SK-N-SH treated with all-trans-retinoic acid at 6 μM for 48 hours (cell line): ENCODE results near the gene S100A4.

Source experiments
- ATAC-seq: fragments of 200-7000 bp; cut with Tn5 transposase; 3 replicates; pipeline ENCODE4 v1.9.1; 2020; ENCODE audit warnings: mild to moderate bottlenecking, moderate library complexity
- ARNTL ChIP-seq: fragments of 450-650 bp; formaldehyde crosslinking; IDR thresholded peaks from 2 replicates; pipeline ENCODE4 v1.5.0; 2020; ENCODE audit warnings: low read depth, mild to moderate bottlenecking, moderate library complexity, borderline replicate concordance
- BACH2 ChIP-seq: fragments of 250-450 bp; sonication (Bioruptor Pico); IDR thresholded peaks from 2 replicates; pipeline ENCODE4 v1.9.0; 2021; ENCODE audit warnings: mild to moderate bottlenecking, borderline replicate concordance
- ESRRG ChIP-seq: fragments of 250-450 bp; sonication (Bioruptor Pico); IDR thresholded peaks from 2 replicates; pipeline ENCODE4 v1.6.1; 2021; ENCODE audit warnings: mild to moderate bottlenecking
- GLIS3 ChIP-seq: fragments of 250-450 bp; sonication (Bioruptor Pico); IDR thresholded peaks from 2 replicates; pipeline ENCODE4 v1.5.0; 2020; ENCODE audit warnings: mild to moderate bottlenecking, moderate library complexity
- OSR1 ChIP-seq: fragments of 250-450 bp; sonication (Bioruptor Pico); IDR thresholded peaks from 2 replicates; pipeline ENCODE4 v1.8.0; 2022; ENCODE audit warnings: moderate library complexity, mild to moderate bottlenecking, inconsistent platforms
- PPARA ChIP-seq: fragments of 250-450 bp; sonication (Bioruptor Pico); IDR thresholded peaks from 2 replicates; pipeline ENCODE4 v1.5.0; 2020; ENCODE audit warnings: mild to moderate bottlenecking, borderline replicate concordance
- RARB ChIP-seq: fragments of 250-450 bp; sonication (Bioruptor Pico); IDR thresholded peaks from 2 replicates; pipeline ENCODE4 v1.8.0; 2021; ENCODE audit warnings: mild to moderate bottlenecking, moderate library complexity
- SNAI2 ChIP-seq: fragments of 250-450 bp; sonication (Bioruptor Pico); IDR thresholded peaks from 2 replicates; pipeline ENCODE4 v1.5.0; 2020; ENCODE audit warnings: mild to moderate bottlenecking, moderate library complexity
- TCF4 ChIP-seq: fragments of 250-450 bp; sonication (Bioruptor Pico); IDR thresholded peaks from 2 replicates; pipeline ENCODE4 v1.8.0; 2021; ENCODE audit warnings: mild to moderate bottlenecking, moderate library complexity, borderline replicate concordance
- ZC3H10 ChIP-seq: fragments of 250-450 bp; sonication (Bioruptor Pico); IDR thresholded peaks from 2 replicates; pipeline ENCODE4 v1.5.1; 2021; ENCODE audit warnings: mild to moderate bottlenecking, moderate library complexity
- ZFP3 ChIP-seq: fragments of 250-450 bp; sonication (Bioruptor Pico); IDR thresholded peaks from 2 replicates; pipeline ENCODE4 v1.5.0; 2020; ENCODE audit warnings: mild to moderate bottlenecking, moderate library complexity
- ZFP30 ChIP-seq: fragments of 450-650 bp; formaldehyde crosslinking; IDR thresholded peaks from 2 replicates; pipeline ENCODE4 v1.5.0; 2022; ENCODE audit warnings: mild to moderate bottlenecking, moderate library complexity
- ZNF565 ChIP-seq: fragments of 450-650 bp; formaldehyde crosslinking; conservative IDR thresholded peaks from 2 replicates; pipeline ENCODE4 v1.5.0; 2020; ENCODE audit warnings: low read depth, mild to moderate bottlenecking, moderate library complexity
- ZNF70 ChIP-seq: fragments of 450-650 bp; formaldehyde crosslinking; IDR thresholded peaks from 2 replicates; pipeline ENCODE4 v1.5.0; 2020; ENCODE audit warnings: mild to moderate bottlenecking, moderate library complexity
- ZNF8 ChIP-seq: fragments of 450-650 bp; formaldehyde crosslinking; IDR thresholded peaks from 2 replicates; pipeline ENCODE4 v1.5.0; 2020; ENCODE audit warnings: mild to moderate bottlenecking, moderate library complexity
- TF ChIP-seq, protein P1 (sequence below): fragments of 250-450 bp; sonication (Bioruptor Pico); IDR thresholded peaks from 2 replicates; pipeline ENCODE4 v1.5.1; 2021; ENCODE audit warnings: mild to moderate bottlenecking, moderate library complexity
- TF ChIP-seq, protein P2 (sequence below): fragments of 250-450 bp; sonication (Bioruptor Pico); IDR thresholded peaks from 2 replicates; pipeline ENCODE4 v1.8.0; 2021; ENCODE audit warnings: low read depth, mild to moderate bottlenecking, moderate library complexity, borderline replicate concordance
- TF ChIP-seq, protein P3 (sequence below): fragments of 250-450 bp; sonication (Bioruptor Pico); IDR thresholded peaks from 2 replicates; pipeline ENCODE4 v1.8.0; 2020; ENCODE audit warnings: mild to moderate bottlenecking, moderate library complexity, borderline replicate concordance
- TF ChIP-seq, protein P4 (sequence below): fragments of 250-450 bp; sonication (Bioruptor Pico); IDR thresholded peaks from 2 replicates; pipeline ENCODE4 v1.5.1; 2020; ENCODE audit warnings: low read depth, mild to moderate bottlenecking, moderate library complexity
- TF ChIP-seq, protein P5 (sequence below): fragments of 250-450 bp; sonication (Bioruptor Pico); IDR thresholded peaks from 2 replicates; pipeline ENCODE4 v1.5.0; 2020; ENCODE audit warnings: mild to moderate bottlenecking, moderate library complexity

The S100A4 gene

DNA sequence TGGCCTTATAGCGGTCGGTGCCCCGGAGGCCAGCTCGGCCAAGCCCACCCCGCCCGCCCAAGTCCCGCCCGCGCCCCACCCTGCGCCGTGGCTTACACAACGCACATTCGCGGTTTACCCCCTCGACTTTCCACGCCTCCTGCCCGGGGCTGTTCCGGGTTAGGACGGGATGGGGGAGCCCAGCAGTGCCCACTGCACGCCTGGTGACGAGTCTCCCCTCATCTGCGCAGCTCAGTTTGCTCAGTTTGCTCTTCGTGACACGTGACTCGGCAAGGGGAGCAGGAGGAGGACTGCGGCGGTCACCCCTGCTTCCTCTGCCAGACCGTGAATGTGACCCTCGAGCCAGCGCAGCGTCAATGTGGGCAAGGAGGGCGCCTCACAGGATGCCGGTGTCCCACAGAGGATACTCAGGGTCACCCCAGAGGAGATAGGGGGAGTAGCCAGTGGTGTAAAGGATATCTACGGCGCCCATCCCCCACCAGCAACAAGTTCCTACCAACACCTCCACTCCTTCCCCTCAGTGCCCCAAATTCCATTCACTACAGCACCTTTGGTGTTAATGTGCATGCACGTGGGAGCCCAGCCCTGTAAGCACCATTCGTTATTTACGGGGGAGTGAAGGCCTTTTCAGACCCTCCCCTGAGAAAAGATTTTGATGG is 9.5 kb downstream of the S100A4 start (continued):
- TF ChIP-seq SNAI2 (CRISPR knock-in tag) (no peak), ZNF70 (CRISPR knock-in tag) (no peak), OSR1 (CRISPR knock-in tag) (no peak), ESRRG (no peak), BACH2 (CRISPR knock-in tag) (no peak)

DNA sequence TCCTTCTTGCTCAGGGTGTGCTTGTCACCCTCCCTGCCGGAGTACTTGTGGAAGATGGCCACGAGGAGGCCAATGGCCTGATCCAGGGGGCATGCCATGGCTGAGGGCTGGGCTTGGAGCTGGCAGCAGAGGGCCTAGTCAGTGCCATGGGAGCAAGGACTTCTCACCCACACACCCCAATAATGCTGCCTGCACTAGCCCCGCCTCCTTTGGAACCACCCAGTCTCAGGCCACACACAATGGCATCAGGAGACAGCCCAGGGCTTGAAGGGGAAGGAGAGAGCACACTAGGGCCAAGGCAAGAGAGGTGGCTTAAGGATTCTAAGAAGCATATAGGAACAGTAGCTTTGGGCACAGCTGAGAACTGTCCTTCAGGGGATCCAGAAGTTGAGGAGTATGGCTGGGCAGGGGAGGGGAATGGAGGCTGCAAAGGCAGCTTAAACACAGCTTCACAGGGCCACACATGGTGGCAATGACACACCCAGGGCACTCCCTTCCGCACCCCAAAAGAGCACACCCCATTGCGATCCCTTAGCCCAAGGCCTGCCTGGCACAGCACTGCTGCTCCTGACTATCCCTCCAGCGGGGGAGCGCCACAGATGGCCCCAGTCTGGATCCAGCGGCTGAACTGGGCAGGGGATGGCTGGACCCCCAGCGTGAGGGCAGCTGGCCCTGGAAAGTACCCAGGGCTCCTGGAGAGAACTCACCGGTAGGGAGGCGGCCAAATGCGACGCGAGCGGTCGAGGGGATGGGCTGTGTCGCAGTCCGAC is 10.2 kb downstream of the S100A4 start, which contains the start of gene S100A6:
Gene S100A6 (minus strand): TSS at position 750 of the 770 bp plus-strand sequence. CDS start 652 bp downstream, at position 98.
- peak; percentile 52 for ATAC-seq
- TF ChIP-seq SNAI2 (CRISPR knock-in tag), result no peak
- no peak for TF ChIP-seq ZFP30 (CRISPR knock-in tag)
- TF ChIP-seq RARB (CRISPR knock-in tag), result no peak
- TF ChIP-seq ZC3H10 (CRISPR knock-in tag), result no peak
- TF ChIP-seq, protein P1, sequence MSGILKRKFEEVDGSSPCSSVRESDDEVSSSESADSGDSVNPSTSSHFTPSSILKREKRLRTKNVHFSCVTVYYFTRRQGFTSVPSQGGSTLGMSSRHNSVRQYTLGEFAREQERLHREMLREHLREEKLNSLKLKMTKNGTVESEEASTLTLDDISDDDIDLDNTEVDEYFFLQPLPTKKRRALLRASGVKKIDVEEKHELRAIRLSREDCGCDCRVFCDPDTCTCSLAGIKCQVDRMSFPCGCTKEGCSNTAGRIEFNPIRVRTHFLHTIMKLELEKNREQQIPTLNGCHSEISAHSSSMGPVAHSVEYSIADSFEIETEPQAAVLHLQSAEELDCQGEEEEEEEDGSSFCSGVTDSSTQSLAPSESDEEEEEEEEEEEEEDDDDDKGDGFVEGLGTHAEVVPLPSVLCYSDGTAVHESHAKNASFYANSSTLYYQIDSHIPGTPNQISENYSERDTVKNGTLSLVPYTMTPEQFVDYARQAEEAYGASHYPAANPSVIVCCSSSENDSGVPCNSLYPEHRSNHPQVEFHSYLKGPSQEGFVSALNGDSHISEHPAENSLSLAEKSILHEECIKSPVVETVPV (CRISPR knock-in tag), result no peak

DNA sequence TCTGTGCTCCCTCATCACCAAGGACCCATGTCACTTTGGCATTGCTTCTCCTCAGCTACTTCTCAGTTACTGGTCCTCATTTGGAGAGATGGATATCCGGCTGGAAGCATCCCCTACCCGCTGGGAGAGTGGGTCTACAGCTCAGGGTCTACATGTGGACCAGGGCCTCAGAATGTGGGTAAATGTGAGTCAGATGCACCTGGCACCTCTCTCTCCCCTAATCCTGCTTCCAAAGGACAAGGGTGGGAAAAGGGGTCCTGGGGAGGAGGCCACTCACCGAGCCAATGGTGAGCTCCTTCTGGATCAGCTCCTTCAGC is 10.7 kb downstream of the S100A4 start:
- no peak for ATAC-seq
- no peak for TF ChIP-seq ZNF565 (CRISPR knock-in tag)
- TF ChIP-seq, protein P2, sequence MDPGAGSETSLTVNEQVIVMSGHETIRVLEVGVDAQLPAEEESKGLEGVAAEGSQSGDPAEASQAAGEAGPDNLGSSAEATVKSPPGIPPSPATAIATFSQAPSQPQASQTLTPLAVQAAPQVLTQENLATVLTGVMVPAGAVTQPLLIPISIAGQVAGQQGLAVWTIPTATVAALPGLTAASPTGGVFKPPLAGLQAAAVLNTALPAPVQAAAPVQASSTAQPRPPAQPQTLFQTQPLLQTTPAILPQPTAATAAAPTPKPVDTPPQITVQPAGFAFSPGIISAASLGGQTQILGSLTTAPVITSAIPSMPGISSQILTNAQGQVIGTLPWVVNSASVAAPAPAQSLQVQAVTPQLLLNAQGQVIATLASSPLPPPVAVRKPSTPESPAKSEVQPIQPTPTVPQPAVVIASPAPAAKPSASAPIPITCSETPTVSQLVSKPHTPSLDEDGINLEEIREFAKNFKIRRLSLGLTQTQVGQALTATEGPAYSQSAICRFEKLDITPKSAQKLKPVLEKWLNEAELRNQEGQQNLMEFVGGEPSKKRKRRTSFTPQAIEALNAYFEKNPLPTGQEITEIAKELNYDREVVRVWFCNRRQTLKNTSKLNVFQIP (CRISPR knock-in tag), result no peak
- TF ChIP-seq ZFP30 (CRISPR knock-in tag), result no peak
- TF ChIP-seq SNAI2 (CRISPR knock-in tag), result no peak
- TF ChIP-seq, protein P3, sequence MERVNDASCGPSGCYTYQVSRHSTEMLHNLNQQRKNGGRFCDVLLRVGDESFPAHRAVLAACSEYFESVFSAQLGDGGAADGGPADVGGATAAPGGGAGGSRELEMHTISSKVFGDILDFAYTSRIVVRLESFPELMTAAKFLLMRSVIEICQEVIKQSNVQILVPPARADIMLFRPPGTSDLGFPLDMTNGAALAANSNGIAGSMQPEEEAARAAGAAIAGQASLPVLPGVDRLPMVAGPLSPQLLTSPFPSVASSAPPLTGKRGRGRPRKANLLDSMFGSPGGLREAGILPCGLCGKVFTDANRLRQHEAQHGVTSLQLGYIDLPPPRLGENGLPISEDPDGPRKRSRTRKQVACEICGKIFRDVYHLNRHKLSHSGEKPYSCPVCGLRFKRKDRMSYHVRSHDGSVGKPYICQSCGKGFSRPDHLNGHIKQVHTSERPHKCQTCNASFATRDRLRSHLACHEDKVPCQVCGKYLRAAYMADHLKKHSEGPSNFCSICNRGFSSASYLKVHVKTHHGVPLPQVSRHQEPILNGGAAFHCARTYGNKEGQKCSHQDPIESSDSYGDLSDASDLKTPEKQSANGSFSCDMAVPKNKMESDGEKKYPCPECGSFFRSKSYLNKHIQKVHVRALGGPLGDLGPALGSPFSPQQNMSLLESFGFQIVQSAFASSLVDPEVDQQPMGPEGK (CRISPR knock-in tag), result no peak
- no peak for TF ChIP-seq TCF4
- TF ChIP-seq ESRRG, result no peak
- TF ChIP-seq ZC3H10 (CRISPR knock-in tag), result no peak
- TF ChIP-seq, protein P4, sequence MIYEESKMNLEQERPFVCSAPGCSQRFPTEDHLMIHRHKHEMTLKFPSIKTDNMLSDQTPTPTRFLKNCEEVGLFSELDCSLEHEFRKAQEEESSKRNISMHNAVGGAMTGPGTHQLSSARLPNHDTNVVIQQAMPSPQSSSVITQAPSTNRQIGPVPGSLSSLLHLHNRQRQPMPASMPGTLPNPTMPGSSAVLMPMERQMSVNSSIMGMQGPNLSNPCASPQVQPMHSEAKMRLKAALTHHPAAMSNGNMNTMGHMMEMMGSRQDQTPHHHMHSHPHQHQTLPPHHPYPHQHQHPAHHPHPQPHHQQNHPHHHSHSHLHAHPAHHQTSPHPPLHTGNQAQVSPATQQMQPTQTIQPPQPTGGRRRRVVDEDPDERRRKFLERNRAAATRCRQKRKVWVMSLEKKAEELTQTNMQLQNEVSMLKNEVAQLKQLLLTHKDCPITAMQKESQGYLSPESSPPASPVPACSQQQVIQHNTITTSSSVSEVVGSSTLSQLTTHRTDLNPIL, result no peak
- TF ChIP-seq GLIS3 (CRISPR knock-in tag), result no peak

DNA sequence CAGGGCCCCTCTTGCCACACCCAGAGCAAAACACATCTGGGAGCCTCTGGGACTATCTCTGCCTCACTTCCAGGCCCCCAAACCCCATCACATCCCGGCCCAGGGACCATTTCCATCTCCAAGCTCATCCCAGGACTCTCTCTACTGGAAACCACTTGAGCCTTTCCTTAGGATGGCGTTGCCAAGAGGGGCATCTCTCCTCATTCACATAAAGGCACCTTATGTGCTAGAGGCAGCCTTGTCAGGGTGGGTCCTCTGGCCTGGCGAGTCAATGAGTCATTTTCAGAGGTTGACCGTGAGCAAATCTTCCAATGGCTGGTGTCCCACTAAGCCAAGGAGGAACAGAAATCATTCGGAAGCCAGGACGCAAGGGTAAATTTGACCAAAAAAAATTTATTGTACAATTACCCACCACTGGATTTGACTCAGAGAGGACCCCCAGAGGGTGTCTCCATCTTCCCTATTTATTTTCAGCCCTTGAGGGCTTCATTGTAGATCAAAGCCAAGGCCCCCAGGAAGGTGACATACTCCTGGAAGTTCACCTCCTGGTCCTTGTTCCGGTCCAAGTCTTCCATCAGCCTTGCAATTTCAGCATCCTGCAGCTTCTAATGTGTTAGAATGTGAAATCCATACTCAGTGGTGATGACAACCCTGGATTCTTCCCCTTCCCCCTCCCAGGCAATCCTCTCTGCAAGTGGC is 11.2 kb downstream of the S100A4 start:
- no peak; the same call in 2 of the 3 replicates for ATAC-seq
- no peak for TF ChIP-seq ZFP3 (CRISPR knock-in tag)
- TF ChIP-seq RARB (CRISPR knock-in tag), result no peak
- no peak for TF ChIP-seq ZNF565 (CRISPR knock-in tag)
- no peak for TF ChIP-seq ZFP30 (CRISPR knock-in tag)
- no peak for TF ChIP-seq ZNF8
- TF ChIP-seq TCF4, result no peak
- TF ChIP-seq, protein P2 (CRISPR knock-in tag), result no peak
- no peak for TF ChIP-seq OSR1 (CRISPR knock-in tag)
- TF ChIP-seq, protein P5, sequence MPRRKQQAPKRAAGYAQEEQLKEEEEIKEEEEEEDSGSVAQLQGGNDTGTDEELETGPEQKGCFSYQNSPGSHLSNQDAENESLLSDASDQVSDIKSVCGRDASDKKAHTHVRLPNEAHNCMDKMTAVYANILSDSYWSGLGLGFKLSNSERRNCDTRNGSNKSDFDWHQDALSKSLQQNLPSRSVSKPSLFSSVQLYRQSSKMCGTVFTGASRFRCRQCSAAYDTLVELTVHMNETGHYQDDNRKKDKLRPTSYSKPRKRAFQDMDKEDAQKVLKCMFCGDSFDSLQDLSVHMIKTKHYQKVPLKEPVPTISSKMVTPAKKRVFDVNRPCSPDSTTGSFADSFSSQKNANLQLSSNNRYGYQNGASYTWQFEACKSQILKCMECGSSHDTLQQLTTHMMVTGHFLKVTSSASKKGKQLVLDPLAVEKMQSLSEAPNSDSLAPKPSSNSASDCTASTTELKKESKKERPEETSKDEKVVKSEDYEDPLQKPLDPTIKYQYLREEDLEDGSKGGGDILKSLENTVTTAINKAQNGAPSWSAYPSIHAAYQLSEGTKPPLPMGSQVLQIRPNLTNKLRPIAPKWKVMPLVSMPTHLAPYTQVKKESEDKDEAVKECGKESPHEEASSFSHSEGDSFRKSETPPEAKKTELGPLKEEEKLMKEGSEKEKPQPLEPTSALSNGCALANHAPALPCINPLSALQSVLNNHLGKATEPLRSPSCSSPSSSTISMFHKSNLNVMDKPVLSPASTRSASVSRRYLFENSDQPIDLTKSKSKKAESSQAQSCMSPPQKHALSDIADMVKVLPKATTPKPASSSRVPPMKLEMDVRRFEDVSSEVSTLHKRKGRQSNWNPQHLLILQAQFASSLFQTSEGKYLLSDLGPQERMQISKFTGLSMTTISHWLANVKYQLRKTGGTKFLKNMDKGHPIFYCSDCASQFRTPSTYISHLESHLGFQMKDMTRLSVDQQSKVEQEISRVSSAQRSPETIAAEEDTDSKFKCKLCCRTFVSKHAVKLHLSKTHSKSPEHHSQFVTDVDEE (CRISPR knock-in tag), result no peak
- no peak for TF ChIP-seq ARNTL
- TF ChIP-seq, protein P3 (CRISPR knock-in tag), result no peak
- TF ChIP-seq SNAI2 (CRISPR knock-in tag), result no peak
- TF ChIP-seq PPARA (CRISPR knock-in tag), result no peak
- no peak for TF ChIP-seq ESRRG
